SH-SY5Y (cell line): ENCODE data around the gene DIAPH1.

Experiments
- GATA2 ChIP-seq: IDR thresholded peaks from 2 replicates; pipeline ENCODE4 v1.6.1; 2011; ENCODE audit warnings: mild to moderate bottlenecking, low read depth, low read length
- GATA3 ChIP-seq: IDR thresholded peaks from 2 replicates; pipeline ENCODE4 v1.6.1; 2011; ENCODE audit warnings: low read depth, mild to moderate bottlenecking, low read length, moderate library complexity

DNA sequence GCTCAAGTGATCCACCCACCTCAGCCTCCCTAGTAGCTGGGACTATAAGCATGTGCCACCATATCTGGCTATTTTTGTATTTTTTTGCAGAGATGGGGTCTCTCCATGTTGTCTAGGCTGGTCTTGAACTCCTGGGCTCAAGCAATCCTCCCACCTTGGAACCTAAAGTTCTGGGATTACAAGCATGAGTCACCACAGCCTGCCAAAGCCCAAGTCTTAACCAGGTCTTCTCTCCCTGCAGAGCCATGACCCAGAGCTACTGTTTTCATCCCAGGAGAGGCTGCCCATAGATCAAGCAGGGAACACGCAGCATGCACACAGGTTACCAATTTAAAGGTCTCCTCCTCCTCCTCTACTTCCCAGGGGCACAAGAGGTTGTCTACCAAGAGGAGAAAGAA, 100.2 kb downstream of the DIAPH1 start:
- TF ChIP-seq GATA2 (no peak; the same call in 1 of the 2 replicates), GATA3 (no peak)
